Gastroesophageal sphincter (tissue), 3 donors: ENCODE results near the gene SLC24A3.

ENCODE experiments used
- CTCF ChIP-seq, 4 experiments: fragments of 200-600 bp in 2 of 4; fragments of 450-650 bp in 2 of 4; sonication (generic) in 1 of 4; IDR thresholded peaks; one replicate each; pipeline ENCODE4 v1.5.1; 2017 to 2019; ENCODE audit warnings: antibody characterized with exemption in 4 of 4, mild to moderate bottlenecking in 2 of 4, moderate library complexity in 2 of 4
- POLR2A ChIP-seq, 2 donors: fragments of 450-650 bp; IDR thresholded peaks; one replicate each; pipeline ENCODE4 v1.6.1; 2017; ENCODE audit warnings: antibody characterized with exemption in 2 of 2, mild to moderate bottlenecking in 2 of 2, moderate library complexity in 1 of 2

DNA sequence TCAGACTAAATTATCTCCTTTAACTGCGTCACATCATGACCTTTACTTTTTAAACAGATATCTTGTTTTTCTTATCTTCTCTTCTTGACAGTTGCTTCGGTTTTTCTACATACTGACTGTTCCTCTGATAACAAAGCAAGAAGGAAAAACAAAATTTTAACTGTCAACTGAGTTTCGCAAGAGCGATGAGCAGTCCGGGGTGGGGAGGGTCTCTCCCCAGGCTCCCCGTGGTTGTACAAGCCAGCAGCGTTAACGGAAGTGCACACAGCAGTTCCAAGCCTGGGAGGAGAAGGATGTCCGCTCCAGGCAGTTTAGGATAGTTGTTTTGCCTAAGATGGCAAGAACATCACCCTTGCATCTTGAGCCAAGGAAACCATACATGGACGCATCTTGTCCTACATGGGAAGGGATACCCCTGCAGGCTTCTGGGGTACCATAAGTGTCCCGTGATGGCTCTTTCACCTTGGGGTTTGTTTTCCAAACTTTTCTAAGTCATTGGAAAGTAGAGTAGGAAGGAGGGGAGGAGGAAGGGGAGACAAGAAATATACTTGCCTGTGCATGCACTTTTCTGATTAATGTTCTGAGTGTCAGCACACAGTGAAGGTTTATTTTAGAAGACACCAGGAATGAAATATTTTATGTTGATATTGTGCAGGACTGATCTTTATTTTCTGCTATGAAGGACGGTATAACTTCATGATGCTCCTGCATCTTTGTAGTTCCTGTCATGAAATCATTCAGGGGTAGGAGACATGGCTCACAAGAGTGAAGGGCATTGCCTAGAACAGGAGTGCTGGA is 20.8 kb downstream of the SLC24A3 start:
- TF ChIP-seq POLR2A (IDR thresholded peaks at IDR 0.05) (no peak), CTCF (IDR thresholded peaks at IDR 0.05) (no peak)
